Measurements from ENCODE around the gene CACNB2. TPM values are rescaled to one million over a fixed set of nuclear protein-coding genes. Genes with fewer than 3 reads are reported as not detected.

The CACNB2 gene
- total RNA-seq, 1 donor from 2014 or later = not detected

DNA sequence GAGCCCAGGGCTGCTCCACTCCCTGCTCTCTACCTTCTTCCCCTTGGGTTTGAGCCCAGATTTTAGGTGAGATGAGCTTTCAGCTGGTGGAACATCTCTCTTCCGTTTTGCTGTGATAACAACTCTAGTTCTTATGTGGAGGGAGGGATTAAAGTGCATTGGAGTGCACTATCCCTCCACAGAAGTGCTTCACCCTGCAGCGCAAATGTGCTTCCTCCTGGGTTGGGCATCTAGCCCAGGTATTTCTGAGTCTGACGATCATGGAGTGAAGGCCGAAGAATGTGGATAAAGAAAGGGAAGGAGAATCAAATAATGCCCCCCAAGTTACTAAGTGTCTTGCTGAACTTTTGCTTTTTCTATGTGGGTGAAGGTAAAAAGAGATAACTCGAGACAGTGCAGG is 157.4 kb downstream of the CACNB2 start:
- Mint-ChIP-seq H3K27ac (no peak overlapping the region), H3K36me3 (ENCODE audit: low read depth) (no peaks in the 10 kb centered on the region), H3K4me1 (peaks cover 22% of the 10 kb centered on the region), H3K4me3 (no peak overlapping the region), H3K9me3 (no peaks in the 10 kb centered on the region), H3K27me3 (no peaks in the 10 kb centered on the region)
- ChIA-PET POLR2A (no interaction called here), CTCF (no interaction called here)
- TF ChIP-seq, protein P1, sequence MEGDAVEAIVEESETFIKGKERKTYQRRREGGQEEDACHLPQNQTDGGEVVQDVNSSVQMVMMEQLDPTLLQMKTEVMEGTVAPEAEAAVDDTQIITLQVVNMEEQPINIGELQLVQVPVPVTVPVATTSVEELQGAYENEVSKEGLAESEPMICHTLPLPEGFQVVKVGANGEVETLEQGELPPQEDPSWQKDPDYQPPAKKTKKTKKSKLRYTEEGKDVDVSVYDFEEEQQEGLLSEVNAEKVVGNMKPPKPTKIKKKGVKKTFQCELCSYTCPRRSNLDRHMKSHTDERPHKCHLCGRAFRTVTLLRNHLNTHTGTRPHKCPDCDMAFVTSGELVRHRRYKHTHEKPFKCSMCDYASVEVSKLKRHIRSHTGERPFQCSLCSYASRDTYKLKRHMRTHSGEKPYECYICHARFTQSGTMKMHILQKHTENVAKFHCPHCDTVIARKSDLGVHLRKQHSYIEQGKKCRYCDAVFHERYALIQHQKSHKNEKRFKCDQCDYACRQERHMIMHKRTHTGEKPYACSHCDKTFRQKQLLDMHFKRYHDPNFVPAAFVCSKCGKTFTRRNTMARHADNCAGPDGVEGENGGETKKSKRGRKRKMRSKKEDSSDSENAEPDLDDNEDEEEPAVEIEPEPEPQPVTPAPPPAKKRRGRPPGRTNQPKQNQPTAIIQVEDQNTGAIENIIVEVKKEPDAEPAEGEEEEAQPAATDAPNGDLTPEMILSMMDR (IDR thresholded peaks at IDR 0.05) = no peak
- ATAC-seq (ENCODE audit: low read depth) = no peak
- no peak for DNase-seq
- intact Hi-C loops (cut with micrococcal nuclease) = no loop called here

DNA sequence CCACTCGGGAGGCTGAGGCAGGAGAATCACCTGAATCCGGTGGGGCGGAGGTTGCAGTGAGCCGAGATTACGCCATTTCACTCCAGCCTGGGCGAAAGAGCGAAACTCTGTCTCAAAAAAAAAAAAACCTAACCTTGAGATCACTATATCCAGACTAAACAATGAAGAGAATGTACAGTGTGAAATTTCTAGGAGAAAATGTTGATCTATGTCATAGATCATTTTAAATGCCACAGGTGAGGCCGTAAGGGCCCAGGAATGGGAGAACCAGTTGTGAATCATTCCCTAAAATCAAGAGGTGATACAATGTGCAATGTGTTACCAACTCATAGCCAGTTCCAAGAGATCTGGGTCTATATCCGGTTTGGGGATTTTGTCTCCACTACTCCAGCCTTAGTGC is 158.0 kb downstream of the CACNB2 start:
- POLR2A ChIA-PET = no interaction called here
- Mint-ChIP-seq H3K27me3 (no peaks in the 10 kb centered on the region), H3K9me3 (no peaks in the 10 kb centered on the region), H3K27ac (no peak overlapping the region), H3K4me1 (peaks cover 20% of the 10 kb centered on the region), H3K36me3 (ENCODE audit: low read depth) (no peaks in the 10 kb centered on the region), H3K4me3 (no peak overlapping the region)
- no peak for ATAC-seq (ENCODE audit: low read depth)
- TF ChIP-seq, protein P1 (IDR thresholded peaks at IDR 0.05) = no peak
- no peak for DNase-seq
- intact Hi-C loops (cut with micrococcal nuclease) = no loop called here
- CTCF ChIA-PET = no interaction called here

DNA sequence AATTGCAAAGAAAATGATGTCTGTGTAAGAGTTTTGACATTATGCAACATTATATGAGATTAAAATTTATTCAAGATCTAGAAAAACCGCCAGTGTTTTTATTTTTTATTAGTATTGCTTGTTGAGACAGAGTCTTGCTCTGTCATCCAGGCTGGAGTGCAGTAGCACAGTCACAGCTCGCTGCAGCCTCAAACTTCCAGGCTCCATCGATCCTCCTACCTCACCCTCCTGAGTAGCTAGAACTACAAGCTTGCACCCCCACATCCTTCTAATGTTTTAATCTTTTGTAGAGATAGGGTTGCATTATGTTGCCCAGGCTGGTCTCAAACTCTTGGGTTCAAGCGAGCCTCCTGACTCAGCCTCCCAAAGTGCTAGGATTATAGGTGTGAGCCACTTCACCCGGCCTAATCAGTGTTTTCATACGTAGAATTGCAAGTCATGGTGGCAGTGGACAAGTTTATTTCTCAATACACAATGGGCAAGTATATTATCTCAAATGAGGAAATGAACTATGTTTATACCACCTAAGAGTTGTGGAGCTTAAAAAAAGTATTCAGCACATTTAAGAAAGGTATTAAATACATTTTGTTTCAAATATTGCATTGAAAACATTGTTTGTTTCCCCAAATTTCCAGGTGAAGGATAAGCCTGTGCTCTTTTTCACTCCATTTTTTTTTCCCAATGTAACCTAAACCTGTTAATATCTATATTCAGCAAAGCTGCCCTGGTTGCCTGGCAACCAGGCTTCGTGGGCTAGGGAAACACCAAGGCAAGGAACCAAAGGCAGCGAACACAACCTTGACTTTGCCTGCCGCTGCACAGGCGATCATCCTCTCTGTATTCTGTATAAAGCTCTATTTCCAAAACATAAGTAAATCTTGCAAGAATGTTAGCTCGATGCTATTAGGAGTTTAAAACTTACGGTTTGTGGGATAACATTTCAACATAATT is 163.9 kb downstream of the CACNB2 start:
- CTCF ChIA-PET = no interaction called here
- Mint-ChIP-seq H3K27me3 (no peaks in the 10 kb centered on the region), H3K27ac (no peak overlapping the region), H3K36me3 (ENCODE audit: low read depth) (no peaks in the 10 kb centered on the region), H3K4me3 (no peak overlapping the region), H3K9me3 (no peaks in the 10 kb centered on the region), H3K4me1 (no peaks in the 10 kb centered on the region)
- no peak for DNase-seq
- ATAC-seq (ENCODE audit: low read depth) = no peak
- TF ChIP-seq, protein P1 (IDR thresholded peaks at IDR 0.05) = no peak
- intact Hi-C loops (cut with micrococcal nuclease) = no loop called here
- POLR2A ChIA-PET = no interaction called here

DNA sequence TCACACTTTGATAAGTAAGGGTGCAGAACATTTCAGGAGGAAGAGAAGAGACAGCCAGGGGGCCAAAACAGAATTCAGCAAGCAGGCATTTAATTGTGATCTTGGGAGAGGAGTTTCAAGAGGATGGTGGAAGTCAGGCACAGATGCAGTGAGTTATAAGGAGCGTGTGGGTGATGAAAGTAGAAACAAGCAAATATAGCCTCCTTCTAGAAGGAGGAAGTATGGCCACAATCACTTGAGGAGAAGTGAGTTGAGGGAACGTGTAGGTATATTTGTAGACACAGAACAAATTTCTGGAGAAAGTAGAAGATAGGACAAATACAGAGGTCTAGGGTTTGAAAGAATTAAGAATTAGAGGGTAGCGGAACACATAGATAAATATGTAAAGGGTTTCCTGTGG is 165.8 kb downstream of the CACNB2 start:
- DNase-seq = no peak
- ChIA-PET CTCF (no interaction called here), POLR2A (no interaction called here)
- no peak for ATAC-seq (ENCODE audit: low read depth)
- TF ChIP-seq, protein P1 (IDR thresholded peaks at IDR 0.05) = no peak
- Mint-ChIP-seq H3K4me1 (no peaks in the 10 kb centered on the region), H3K36me3 (ENCODE audit: low read depth) (no peaks in the 10 kb centered on the region), H3K4me3 (no peak overlapping the region), H3K27me3 (no peaks in the 10 kb centered on the region), H3K27ac (no peak overlapping the region), H3K9me3 (no peaks in the 10 kb centered on the region)
- intact Hi-C loops (cut with micrococcal nuclease) = no loop called here

DNA sequence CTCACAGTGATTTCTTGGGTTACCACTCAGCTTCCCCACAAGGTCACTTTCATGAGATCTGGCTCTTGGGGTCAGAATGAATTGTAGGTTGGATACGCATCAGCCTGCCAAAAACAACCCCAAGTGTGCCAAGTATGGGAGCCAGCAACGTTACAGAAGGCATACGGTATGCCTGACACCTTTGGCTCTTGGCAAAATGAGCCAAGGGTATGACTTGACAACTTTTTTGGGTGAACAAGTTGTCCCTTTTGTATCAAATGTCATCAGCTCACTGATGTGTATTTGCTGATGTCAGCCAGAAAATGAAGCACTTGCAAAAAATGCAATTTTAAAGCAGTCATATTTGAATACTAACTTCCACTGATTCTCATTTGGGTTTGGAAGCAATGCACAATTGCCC is 168.4 kb downstream of the CACNB2 start:
- intact Hi-C loops (cut with micrococcal nuclease) = no loop called here
- TF ChIP-seq, protein P1 (IDR thresholded peaks at IDR 0.05) = no peak
- Mint-ChIP-seq H3K9me3 (no peaks in the 10 kb centered on the region), H3K4me1 (no peaks in the 10 kb centered on the region), H3K27me3 (peaks cover 3% of the 10 kb centered on the region), H3K36me3 (ENCODE audit: low read depth) (no peaks in the 10 kb centered on the region), H3K4me3 (no peak overlapping the region), H3K27ac (no peak overlapping the region)
- ATAC-seq (ENCODE audit: low read depth) = no peak
- ChIA-PET CTCF (no interaction called here), POLR2A (no interaction called here)
- no peak for DNase-seq
